ENCODE results near the gene PRR13. TPM values are rescaled to one million over a fixed set of nuclear protein-coding genes. Genes with fewer than 3 reads are reported as not detected.
"Not testable (repeated sequence)": the region's sequence is repeated elsewhere in the genome, so short reads cannot be mapped to it uniquely, and the experiment has no call there.

PRR13 gene
- polyA plus RNA-seq (ENCODE audit: insufficient read length), result 41.6 TPM

DNA sequence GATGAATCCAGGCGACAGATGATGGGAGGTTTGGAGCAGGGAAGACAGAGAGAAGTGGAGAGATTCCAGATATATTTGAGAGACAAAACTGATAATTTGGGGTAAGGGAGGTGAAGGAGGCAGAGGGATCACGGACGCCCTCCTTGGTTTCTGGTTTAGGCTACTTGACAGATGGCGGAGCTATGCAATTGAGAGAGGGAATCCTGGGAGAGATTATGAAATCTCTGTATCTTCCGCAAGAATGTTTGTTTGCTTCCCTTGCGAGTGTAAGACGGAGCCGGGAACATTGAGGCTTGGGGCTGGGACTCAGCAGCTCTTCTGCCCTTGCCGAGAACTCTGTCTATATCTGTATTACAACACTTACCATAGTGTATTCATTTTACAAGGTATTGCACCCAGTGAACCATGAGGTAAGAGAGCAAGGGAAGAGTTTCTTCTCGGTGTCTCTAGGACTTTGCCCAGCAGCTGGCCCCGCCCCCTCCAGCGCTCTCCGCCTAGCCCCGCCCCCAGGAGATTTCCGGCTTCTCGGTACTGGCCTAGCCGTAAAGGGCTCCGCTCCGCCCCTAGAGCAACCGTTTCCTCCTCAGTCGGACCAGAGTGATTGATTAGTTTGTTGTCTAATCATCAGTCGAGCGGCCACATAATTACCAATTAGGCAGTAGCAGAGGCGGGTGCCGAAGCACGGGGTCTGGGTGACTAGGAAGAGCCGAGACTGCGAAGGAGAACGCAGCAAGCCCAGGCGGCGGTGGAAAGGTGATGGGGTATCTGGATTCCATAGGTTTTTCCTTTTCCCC lies at the start of gene PRR13:
Gene PRR13 (plus strand): TSS at position 695 of the 794 bp plus-strand sequence. CDS start 981 bp downstream, outside the sequence.
- peak; percentile 99 for DNase-seq (ENCODE audit: low read depth)

DNA sequence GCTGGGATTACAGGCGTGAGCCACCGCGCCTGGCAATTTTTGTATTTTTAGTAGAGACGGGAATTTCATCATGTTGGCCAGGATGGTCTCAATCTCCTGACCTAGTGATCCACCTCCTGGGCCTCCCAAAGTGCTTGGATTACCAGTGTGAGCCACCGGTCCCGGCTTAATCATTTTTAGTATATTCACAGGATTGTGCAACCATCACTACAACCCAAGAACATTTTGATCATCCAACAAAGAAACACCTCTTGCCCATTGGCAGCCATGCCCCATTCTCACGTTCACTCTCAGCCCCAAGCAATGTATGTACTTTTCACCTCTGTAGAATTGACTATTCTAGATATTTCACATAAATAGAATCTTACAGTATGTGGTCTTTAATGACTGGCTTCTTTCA lies 41.6 kb upstream of the PRR13 start:
- DNase-seq (ENCODE audit: low read depth), result no peak

DNA sequence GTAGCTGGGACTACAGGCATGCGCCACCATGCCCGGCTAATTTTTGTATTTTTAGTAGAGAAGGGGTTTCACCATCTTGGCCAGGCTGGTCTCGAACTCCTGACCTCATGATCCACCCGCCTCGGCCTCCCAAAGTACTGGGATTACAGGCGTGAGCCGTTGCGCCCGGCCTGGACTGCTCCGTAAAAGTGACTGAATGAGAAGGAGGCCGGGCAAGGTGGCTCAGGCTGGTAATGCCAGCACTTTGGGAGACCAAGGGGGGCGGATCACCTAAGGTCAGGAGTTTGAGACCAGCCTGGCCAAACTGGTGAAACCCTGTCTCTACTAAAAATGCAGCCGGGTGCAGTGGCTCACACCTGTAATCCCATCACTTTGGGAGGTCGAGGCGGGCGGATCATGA lies 39.2 kb upstream of the PRR13 start:
- not testable (repeated sequence) for DNase-seq (ENCODE audit: low read depth)

- DNase-seq (ENCODE audit: low read depth), result no peak
These were observed 38.7 kb upstream of the PRR13 start for GRCh38 chr12:53402871-53403270.

- DNase-seq (ENCODE audit: low read depth), result no peak
These were observed 30.6 kb upstream of the PRR13 start for GRCh38 chr12:53410951-53411350.

DNA sequence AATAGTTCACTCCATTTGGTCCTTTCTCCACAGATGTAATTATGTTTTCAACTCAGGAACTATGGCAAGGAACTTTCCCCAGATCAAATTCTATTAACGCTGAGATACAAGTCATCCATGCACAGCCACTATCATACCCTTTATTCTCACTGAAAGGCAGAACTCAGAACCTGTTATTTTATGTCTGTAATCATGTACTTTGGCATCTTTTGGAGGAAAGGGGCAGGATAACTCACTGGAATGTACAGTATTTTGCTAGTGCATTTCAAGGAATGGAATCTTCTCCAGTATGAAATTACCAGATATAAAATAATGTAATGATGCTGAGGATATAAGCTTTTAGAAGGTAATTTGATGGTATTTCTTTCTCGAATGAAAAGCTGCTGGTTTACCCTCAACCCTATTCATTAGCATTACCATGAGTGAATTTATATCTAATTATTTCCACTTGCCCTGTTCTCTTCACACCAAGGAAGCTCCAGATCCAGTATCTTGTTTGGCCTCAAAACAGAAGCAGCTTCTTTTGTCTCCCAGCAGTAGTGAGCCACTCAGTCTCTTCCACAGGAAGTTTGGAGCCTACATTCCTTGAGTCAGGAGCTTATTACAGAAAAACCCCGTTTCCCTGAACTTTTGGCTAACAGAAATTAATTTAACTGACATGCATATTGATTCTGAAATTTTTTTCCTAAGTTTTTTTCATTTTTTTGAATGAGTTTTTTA lies 27.9 kb upstream of the PRR13 start:
- DNase-seq (ENCODE audit: low read depth), result no peak

DNA sequence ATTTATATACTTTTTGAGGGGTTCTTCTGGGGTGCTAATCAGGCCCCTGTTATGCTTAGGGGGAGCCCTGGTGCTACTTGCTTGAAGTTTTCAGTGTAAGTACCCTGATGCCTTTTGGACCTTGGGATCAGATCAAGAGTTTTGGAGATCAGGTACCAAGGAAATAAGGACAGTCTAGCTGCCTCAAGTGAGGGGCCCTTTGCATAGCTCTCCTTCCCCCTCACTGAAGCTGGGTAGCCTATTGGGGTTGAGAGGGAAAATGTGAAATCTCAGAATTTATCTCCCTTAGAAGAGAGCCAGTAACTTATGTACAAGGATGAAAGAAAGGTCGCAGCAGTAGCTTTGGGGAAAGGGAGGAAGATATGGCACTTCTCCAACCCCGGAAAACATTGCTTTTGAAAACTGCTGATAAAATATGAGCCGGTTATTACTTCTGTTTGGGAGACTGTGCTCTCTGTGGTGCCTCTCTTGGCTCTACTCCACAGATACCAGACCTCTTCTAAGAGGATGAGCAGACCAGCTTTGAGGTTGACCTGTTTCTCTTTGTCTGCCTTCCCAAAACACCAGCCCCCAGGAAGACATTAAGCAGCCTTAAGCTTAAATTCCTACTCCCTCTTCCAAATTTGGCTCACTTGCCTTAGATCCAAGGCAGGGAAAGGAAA lies 26.6 kb upstream of the PRR13 start:
- no peak for DNase-seq (ENCODE audit: low read depth)

DNA sequence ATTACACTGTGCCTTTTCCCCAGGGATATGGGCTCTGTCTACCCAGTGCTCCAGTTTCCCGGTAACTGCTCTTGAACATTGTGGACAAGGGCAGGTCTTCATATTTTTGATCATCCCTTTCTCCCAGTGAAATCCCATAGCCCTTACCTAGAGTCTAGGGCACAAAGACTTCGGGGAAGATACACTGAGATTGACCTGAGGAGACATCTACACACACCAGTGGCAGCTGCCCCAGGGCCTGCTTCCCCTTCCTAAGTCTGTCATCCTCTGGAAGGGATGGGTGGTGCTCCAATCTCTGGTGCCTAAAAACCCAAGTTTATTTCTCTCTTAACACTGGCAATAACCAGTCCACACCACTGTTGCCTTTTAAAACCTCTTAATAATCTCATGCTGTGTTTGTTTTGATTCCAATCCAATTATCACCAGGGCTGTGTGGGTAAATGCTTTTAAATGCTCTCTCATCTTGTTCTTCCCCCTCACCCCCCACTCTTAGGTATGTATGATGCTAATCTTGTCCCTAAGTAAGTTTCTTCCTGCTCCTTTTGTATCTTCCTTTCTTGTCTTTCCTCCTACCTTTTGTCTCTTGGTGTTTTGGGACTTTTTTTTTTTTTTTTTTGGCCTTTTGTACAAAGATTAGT lies 25.7 kb upstream of the PRR13 start:
- DNase-seq (ENCODE audit: low read depth), result not testable (repeated sequence)

- not testable (repeated sequence) for DNase-seq (ENCODE audit: low read depth)
These were observed 24.2 kb upstream of the PRR13 start for GRCh38 chr12:53417291-53417816.

- no peak for DNase-seq (ENCODE audit: low read depth)
These were observed 23.3 kb upstream of the PRR13 start for GRCh38 chr12:53418221-53418620.

DNA sequence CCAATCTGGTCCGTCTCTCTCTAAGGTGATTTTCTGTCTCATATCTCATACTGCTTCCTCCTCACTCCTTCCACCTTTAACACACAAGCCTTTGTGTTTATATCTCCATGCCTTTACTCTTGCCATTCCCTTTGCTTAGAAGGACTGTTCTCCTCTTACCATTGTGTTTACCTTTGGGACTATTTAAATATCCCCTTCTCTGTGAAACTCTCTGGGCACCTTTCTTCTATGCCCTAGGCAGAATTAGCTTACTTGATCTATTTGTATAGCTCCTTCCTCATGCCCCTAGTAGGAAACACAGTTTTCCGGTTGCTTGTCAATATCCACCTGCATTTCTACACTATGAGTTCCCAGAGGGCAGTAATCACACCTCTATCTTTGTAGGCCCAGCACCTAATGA lies 21.8 kb upstream of the PRR13 start:
- no peak for DNase-seq (ENCODE audit: low read depth)

DNA sequence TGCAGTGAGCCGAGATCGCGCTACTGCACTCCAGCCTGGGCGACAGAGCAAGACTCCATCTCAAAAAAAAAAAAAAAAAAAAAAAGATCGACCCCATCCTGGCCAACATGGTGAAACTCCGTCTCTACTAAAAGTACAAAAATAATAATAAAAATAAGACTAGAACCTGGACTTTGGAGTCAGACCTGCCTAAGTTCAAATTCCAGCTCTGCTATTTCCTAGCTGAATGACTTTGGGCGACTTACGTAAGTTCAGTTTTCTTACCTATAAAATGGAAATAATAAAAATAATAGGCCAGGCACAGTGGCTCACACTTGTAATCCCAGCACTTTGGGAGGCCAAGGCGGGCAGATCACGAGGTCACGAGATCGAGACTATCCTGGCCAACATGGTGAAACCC lies 19.3 kb upstream of the PRR13 start:
- DNase-seq (ENCODE audit: low read depth), result not testable (repeated sequence)

- no peak for DNase-seq (ENCODE audit: low read depth)
These were observed 17.9 kb upstream of the PRR13 start, which contains the start of gene AMHR2 for GRCh38 chr12:53423597-53423996. AMHR2 (plus strand) TSS chr12:53423855; CDS start chr12:53423935, 80 bp downstream.

DNA sequence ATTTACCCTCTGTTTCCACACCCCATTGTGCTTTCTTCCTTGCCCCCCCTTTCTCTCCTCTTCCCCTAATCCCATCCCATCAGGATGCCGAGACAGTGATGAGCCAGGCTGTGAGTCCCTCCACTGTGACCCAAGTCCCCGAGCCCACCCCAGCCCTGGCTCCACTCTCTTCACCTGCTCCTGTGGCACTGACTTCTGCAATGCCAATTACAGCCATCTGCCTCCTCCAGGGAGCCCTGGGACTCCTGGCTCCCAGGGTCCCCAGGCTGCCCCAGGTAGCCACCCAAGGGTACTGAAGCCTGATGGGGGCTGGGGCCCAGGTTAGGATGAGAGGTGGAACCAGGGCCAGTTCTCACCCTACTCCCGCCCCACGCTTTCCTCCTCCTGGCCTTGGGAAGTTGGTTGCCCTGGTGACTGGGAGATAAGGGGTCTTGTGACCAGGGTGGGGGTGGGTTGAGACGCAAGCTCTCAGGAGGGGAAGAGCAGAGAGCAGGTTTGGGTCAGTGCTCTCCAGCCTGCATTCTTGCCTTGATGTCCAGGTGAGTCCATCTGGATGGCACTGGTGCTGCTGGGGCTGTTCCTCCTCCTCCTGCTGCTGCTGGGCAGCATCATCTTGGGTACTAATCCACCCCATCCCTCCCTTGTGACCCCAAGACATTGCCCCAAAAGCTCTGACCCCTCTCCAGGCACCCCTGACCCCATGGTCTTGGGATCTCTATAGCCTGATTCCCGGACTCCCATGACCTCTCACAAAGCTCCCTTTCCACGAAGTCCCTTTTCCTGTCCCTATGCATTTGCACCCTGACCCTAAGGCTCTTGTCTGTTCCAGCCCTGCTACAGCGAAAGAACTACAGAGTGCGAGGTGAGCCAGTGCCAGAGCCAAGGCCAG lies 16.7 kb upstream of the PRR13 start:
- DNase-seq (ENCODE audit: low read depth), result no peak

GRCh38 chr12:53425515-53426150 lies 15.9 kb upstream of the PRR13 start:
- no peak for DNase-seq (ENCODE audit: low read depth)

- DNase-seq (ENCODE audit: low read depth), result no peak
These were observed 13.5 kb upstream of the PRR13 start for GRCh38 chr12:53427905-53428594.

GRCh38 chr12:53428741-53429140 lies 12.8 kb upstream of the PRR13 start:
- DNase-seq (ENCODE audit: low read depth), result no peak

DNA sequence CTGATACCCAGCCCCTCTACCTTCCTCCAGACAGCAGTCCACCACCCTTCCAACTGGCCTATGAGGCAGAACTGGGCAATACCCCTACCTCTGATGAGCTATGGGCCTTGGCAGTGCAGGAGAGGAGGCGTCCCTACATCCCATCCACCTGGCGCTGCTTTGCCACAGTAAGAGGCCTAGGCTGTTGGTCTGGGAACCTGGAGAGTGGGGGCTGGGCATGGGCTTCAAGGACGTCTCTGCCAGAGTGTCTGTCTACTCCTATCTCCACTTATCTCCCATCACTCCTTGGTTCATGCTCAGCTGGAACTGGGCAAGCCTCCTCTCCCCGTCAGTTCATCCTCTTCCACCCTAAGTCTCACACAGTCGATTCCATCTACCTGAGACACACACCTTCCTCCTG lies 11.4 kb upstream of the PRR13 start:
- DNase-seq (ENCODE audit: low read depth), result no peak

- no peak for DNase-seq (ENCODE audit: low read depth)
These were observed 10.3 kb upstream of the PRR13 start for GRCh38 chr12:53431187-53431586.
